HL-60 (cell line): ENCODE results near the gene FNDC10.
A peak's percentile ranks its signal among the peaks of the same experiment; 100 is the strongest.

Source experiments
- DNase-seq, 2 experiments: peaks; one replicate each; pipeline ENCODE4 v3.0.0-alpha.2; 2010 to 2020; ENCODE audit warnings: low read depth in 1 of 2, low spot score in 1 of 2
- H3K27ac ChIP-seq: fragments of 250-450 bp; sonication (Bioruptor Pico); replicated peaks from 2 replicates; pipeline ENCODE4 v1.5.1; 2020; ENCODE audit warnings: mild to moderate bottlenecking, moderate library complexity
- H3K27me3 ChIP-seq: fragments of 250-450 bp; sonication (Bioruptor Pico); 2 replicates; pipeline ENCODE4 v1.5.1; 2021; ENCODE audit warnings: mild to moderate bottlenecking, moderate library complexity; ENCODE audit not compliant: insufficient read depth, poor library complexity, severe bottlenecking
- H3K4me3 ChIP-seq: replicated peaks from 2 replicates; pipeline ENCODE4 v1.5.1; 2011; ENCODE audit warnings: mild to moderate bottlenecking, control low read depth, low read length; ENCODE audit not compliant: insufficient read depth
- CTCF ChIP-seq: IDR thresholded peaks from one replicate; pipeline ENCODE4 v1.5.1; 2011; ENCODE audit warnings: low read length, control low read depth, inconsistent platforms; ENCODE audit not compliant: insufficient read depth
- GABPA ChIP-seq: IDR thresholded peaks from 2 replicates; pipeline ENCODE4 v1.6.1; 2012; ENCODE audit warnings: low read depth
- POLR2AphosphoS5 ChIP-seq: IDR thresholded peaks from 2 replicates; pipeline ENCODE4 v1.6.1; 2012; ENCODE audit warnings: low read depth
- SPI1 ChIP-seq: IDR thresholded peaks from 2 replicates; pipeline ENCODE4 v1.6.1; 2012; ENCODE audit warnings: low read depth, mild to moderate bottlenecking, borderline replicate concordance
- TF ChIP-seq, protein P1 (sequence below): IDR thresholded peaks from 2 replicates; pipeline ENCODE4 v1.6.1; 2012; ENCODE audit warnings: low read depth; ENCODE audit not compliant: insufficient replicate concordance

The FNDC10 gene

GRCh38 chr1:1600861-1601563, 1.1 kb upstream of the FNDC10 start:
- no peak for TF ChIP-seq SPI1
- TF ChIP-seq POLR2AphosphoS5 = no peak
- TF ChIP-seq, protein P1, sequence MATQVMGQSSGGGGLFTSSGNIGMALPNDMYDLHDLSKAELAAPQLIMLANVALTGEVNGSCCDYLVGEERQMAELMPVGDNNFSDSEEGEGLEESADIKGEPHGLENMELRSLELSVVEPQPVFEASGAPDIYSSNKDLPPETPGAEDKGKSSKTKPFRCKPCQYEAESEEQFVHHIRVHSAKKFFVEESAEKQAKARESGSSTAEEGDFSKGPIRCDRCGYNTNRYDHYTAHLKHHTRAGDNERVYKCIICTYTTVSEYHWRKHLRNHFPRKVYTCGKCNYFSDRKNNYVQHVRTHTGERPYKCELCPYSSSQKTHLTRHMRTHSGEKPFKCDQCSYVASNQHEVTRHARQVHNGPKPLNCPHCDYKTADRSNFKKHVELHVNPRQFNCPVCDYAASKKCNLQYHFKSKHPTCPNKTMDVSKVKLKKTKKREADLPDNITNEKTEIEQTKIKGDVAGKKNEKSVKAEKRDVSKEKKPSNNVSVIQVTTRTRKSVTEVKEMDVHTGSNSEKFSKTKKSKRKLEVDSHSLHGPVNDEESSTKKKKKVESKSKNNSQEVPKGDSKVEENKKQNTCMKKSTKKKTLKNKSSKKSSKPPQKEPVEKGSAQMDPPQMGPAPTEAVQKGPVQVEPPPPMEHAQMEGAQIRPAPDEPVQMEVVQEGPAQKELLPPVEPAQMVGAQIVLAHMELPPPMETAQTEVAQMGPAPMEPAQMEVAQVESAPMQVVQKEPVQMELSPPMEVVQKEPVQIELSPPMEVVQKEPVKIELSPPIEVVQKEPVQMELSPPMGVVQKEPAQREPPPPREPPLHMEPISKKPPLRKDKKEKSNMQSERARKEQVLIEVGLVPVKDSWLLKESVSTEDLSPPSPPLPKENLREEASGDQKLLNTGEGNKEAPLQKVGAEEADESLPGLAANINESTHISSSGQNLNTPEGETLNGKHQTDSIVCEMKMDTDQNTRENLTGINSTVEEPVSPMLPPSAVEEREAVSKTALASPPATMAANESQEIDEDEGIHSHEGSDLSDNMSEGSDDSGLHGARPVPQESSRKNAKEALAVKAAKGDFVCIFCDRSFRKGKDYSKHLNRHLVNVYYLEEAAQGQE = no peak
- TF ChIP-seq GABPA = no peak
- no peak for TF ChIP-seq CTCF
- H3K4me3 ChIP-seq = no peak overlapping the region
- peaks cover 8% of the 10 kb centered on the region for H3K27me3 ChIP-seq
- DNase-seq = no peak
- H3K27ac ChIP-seq = no peak overlapping the region

DNA sequence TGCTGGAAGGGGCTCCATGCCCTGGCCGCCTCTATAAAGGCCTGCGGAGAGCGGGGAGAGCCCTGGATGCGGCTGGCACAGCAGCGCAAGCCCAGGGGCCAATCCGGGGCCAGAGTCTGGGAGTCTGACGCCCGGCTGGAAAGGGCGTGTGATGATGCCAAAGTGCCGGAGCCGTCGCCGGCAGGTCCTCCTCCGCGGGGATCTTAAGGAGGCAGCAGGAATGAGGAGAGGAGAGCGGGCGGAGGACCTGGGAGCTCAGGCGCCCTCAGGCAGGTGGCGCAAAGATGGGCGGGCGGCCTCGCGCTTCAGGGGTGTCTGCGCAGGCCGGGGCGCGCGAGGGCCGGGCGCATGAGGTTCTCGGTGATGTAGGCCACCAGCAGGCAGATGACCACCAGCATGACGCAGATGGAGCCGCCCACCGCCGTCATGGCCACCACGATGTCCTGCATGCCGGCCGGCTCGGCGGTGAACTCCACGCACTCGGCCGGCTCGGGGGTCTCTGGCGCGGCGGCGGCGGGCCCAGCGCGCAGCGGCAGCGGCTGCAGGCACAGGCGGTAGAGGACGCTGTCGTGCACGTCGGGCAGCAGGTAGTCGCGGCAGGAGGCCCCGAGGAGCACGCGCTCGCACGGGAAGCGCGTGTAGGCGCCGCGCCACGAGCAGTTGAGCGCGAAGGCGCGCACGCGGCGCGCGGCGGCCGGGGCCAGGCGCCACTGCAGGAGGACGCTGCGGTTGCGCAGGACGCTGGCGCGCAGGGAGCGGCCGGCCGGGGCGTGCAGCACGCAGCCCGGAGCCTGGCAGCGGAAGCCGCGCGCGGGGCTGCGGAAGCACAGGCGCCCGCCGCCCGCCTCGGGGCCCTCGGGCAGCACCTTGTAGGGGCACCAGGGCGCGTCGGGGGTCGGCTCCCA, 653 bp downstream of the FNDC10 start:
- Histone ChIP-seq H3K4me3 (no peak overlapping the region; the same call in 1 of the 2 replicates), H3K27me3 (peaks cover 8% of the 10 kb centered on the region), H3K27ac (no peak overlapping the region)
- DNase-seq = peak in 1 of 2 experiments; percentile 40
- TF ChIP-seq CTCF (no peak), POLR2AphosphoS5 (no peak)

DNA sequence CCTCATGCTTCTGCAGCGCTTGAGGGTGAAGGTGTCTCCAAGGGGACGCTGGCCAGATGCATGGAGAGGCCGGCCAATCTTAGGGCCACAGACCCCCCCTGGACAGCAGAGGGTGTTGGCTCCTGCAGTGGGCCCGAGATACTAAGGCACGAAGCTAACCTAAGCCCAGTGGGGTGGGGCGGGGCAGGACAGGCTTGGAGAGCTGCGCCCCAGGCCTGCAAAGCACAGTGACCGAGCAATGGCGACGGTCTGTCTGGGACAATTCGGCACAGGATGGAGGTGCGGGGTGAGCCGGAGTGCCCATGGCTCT, 1.3 kb downstream of the FNDC10 start:
- no peak overlapping the region for H3K27ac ChIP-seq
- no peak for DNase-seq
- peaks cover 8% of the 10 kb centered on the region for H3K27me3 ChIP-seq
- no peak overlapping the region for H3K4me3 ChIP-seq
- TF ChIP-seq, protein P1 = no peak
- TF ChIP-seq CTCF = no peak
- TF ChIP-seq GABPA = no peak
- no peak for TF ChIP-seq SPI1
- TF ChIP-seq POLR2AphosphoS5 = no peak
